ENCODE measurements around the gene RNF128. TPM values are rescaled to one million over a fixed set of nuclear protein-coding genes. Genes with fewer than 3 reads are reported as not detected.

RNF128 gene
- total and polyA plus RNA-seq, 2 of the 13 experiments (the other 11 are each of a cell fraction or from before 2014, with no cell fraction given) = 18.5 to 43.5 TPM

- TF ChIP-seq DPF2 (CRISPR knock-in tag; IDR thresholded peaks at IDR 0.05; ENCODE audit: borderline replicate concordance, low read depth) (no peak), SP1 (IDR thresholded peaks at IDR 0.05) (no peak), SP1 (CRISPR knock-in tag; IDR thresholded peaks at IDR 0.05) (peak; percentile 55; the same call in 1 of the 2 replicates), ZNF335 (CRISPR knock-in tag; IDR thresholded peaks at IDR 0.05) (no peak), ZNF678 (CRISPR knock-in tag; IDR thresholded peaks at IDR 0.05) (no peak), SNAPC2 (CRISPR knock-in tag; IDR thresholded peaks at IDR 0.05) (no peak), ATM (IDR thresholded peaks at IDR 0.05; ENCODE audit: borderline replicate concordance) (no peak), ZNF670 (CRISPR knock-in tag; IDR thresholded peaks at IDR 0.05; ENCODE audit: borderline replicate concordance) (peak; percentile 38; the same call in 1 of the 2 replicates), ZNF781 (CRISPR knock-in tag; IDR thresholded peaks at IDR 0.05; ENCODE audit: borderline replicate concordance, not compliant biosample characterization) (no peak), CEBPZ (IDR thresholded peaks at IDR 0.05; ENCODE audit: low read length) (no peak), MEIS2 (CRISPR knock-in tag; IDR thresholded peaks at IDR 0.05) (peak; percentile 54; the same call in 1 of the 2 replicates), SETDB1 (CRISPR knock-in tag; IDR thresholded peaks at IDR 0.05; ENCODE audit: borderline replicate concordance) (no peak), ZNF414 (CRISPR knock-in tag; IDR thresholded peaks at IDR 0.05) (peak; percentile 78; the same call in 1 of the 2 replicates), ZNF317 (CRISPR knock-in tag; IDR thresholded peaks at IDR 0.05) (no peak), ZBTB7B (CRISPR knock-in tag; IDR thresholded peaks at IDR 0.05) (no peak), ZNF761 (CRISPR knock-in tag; conservative IDR thresholded peaks at IDR 0.05) (no peak), ZNF546 (CRISPR knock-in tag; conservative IDR thresholded peaks at IDR 0.05) (0 out of 2 replicates have a peak, but pooled peaks have one; percentile 68), BRD4 (CRISPR knock-in tag; IDR thresholded peaks at IDR 0.05) (no peak), ZZZ3 (CRISPR knock-in tag; IDR thresholded peaks at IDR 0.05; ENCODE audit: borderline replicate concordance) (no peak), ZNF230 (CRISPR knock-in tag; IDR thresholded peaks at IDR 0.05) (no peak), SP2 (CRISPR knock-in tag; IDR thresholded peaks at IDR 0.05) (no peak), RFX3 (CRISPR knock-in tag; IDR thresholded peaks at IDR 0.05) (no peak)
- TF ChIP-seq, protein P1, sequence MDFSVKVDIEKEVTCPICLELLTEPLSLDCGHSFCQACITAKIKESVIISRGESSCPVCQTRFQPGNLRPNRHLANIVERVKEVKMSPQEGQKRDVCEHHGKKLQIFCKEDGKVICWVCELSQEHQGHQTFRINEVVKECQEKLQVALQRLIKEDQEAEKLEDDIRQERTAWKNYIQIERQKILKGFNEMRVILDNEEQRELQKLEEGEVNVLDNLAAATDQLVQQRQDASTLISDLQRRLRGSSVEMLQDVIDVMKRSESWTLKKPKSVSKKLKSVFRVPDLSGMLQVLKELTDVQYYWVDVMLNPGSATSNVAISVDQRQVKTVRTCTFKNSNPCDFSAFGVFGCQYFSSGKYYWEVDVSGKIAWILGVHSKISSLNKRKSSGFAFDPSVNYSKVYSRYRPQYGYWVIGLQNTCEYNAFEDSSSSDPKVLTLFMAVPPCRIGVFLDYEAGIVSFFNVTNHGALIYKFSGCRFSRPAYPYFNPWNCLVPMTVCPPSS (IDR thresholded peaks at IDR 0.05) = no peak
- TF ChIP-seq, protein P2, sequence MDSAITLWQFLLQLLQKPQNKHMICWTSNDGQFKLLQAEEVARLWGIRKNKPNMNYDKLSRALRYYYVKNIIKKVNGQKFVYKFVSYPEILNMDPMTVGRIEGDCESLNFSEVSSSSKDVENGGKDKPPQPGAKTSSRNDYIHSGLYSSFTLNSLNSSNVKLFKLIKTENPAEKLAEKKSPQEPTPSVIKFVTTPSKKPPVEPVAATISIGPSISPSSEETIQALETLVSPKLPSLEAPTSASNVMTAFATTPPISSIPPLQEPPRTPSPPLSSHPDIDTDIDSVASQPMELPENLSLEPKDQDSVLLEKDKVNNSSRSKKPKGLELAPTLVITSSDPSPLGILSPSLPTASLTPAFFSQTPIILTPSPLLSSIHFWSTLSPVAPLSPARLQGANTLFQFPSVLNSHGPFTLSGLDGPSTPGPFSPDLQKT (CRISPR knock-in tag; IDR thresholded peaks at IDR 0.05; ENCODE audit: borderline replicate concordance) = no peak
Measured at GRCh38 chrX:106726485-106727437, at the start of gene RNF128 (continued).

All from HepG2 (cell line).